Type B pancreatic cell (in vitro differentiated cells): Measurements from ENCODE around the gene LRRC32. TPM values are rescaled to one million over a fixed set of nuclear protein-coding genes. Genes with fewer than 3 reads are reported as not detected.
A peak's percentile ranks its signal among the peaks of the same experiment; 100 is the strongest.

ENCODE experiments used
- DNase-seq: peaks from one replicate; pipeline ENCODE4 v3.0.0; 2021; ENCODE audit warnings: mixed read lengths; ENCODE audit not compliant: unreplicated experiment; ENCODE audit errors: extremely low spot score
- H3K27ac Mint-ChIP-seq: 2 replicates; pipeline ENCODE4 v1.8.0; 2021; ENCODE audit warnings: mild to moderate bottlenecking, mixed read lengths
- H3K27me3 Mint-ChIP-seq: 2 replicates; pipeline ENCODE4 v1.8.0; 2021; ENCODE audit warnings: mixed read lengths
- H3K36me3 Mint-ChIP-seq: 2 replicates; pipeline ENCODE4 v1.8.0; 2021; ENCODE audit warnings: mixed read lengths
- H3K4me1 Mint-ChIP-seq: one replicate; pipeline ENCODE4 v1.8.0; 2021; ENCODE audit warnings: mixed read lengths; ENCODE audit not compliant: unreplicated experiment
- H3K4me3 Mint-ChIP-seq: 2 replicates; pipeline ENCODE4 v1.8.0; 2021; ENCODE audit warnings: mild to moderate bottlenecking, mixed read lengths
- H3K9me3 Mint-ChIP-seq: 2 replicates; pipeline ENCODE4 v1.8.0; 2021; ENCODE audit warnings: mixed read lengths
- CTCF ChIP-seq: fragments of 200-600 bp; sonication (generic); conservative IDR thresholded peaks from 2 replicates; pipeline ENCODE4 v1.5.0; 2021; ENCODE audit warnings: antibody characterized with exemption, mild to moderate bottlenecking
- total RNA-seq: library from RNA; stranded (reverse); gene quantifications from 2 replicates; pipeline ENCODE4 v1.2.1, GENCODE V29; 2021; ENCODE audit warnings: low replicate concordance

The LRRC32 gene
- total RNA-seq, 1 donor from 2014 or later = 4.3 TPM

- Mint-ChIP-seq H3K36me3 (no peaks in the 10 kb centered on the region), H3K27ac (no peak overlapping the region), H3K9me3 (no peaks in the 10 kb centered on the region), H3K4me1 (no peaks in the 10 kb centered on the region), H3K4me3 (no peak overlapping the region), H3K27me3 (peaks cover 26% of the 10 kb centered on the region)
- no peak for DNase-seq
- TF ChIP-seq CTCF = no peak
These were observed 6.9 kb upstream of the LRRC32 start for GRCh38 chr11:76677458-76677765.

GRCh38 chr11:76676636-76677457 lies 6.3 kb upstream of the LRRC32 start:
- peaks cover 22% of the 10 kb centered on the region for H3K27me3 Mint-ChIP-seq
- H3K9me3 Mint-ChIP-seq = no peaks in the 10 kb centered on the region
- no peaks in the 10 kb centered on the region for H3K4me1 Mint-ChIP-seq
- no peak for DNase-seq
- H3K27ac Mint-ChIP-seq = no peak overlapping the region
- H3K4me3 Mint-ChIP-seq = no peak overlapping the region
- no peak for TF ChIP-seq CTCF
- H3K36me3 Mint-ChIP-seq = no peaks in the 10 kb centered on the region

DNA sequence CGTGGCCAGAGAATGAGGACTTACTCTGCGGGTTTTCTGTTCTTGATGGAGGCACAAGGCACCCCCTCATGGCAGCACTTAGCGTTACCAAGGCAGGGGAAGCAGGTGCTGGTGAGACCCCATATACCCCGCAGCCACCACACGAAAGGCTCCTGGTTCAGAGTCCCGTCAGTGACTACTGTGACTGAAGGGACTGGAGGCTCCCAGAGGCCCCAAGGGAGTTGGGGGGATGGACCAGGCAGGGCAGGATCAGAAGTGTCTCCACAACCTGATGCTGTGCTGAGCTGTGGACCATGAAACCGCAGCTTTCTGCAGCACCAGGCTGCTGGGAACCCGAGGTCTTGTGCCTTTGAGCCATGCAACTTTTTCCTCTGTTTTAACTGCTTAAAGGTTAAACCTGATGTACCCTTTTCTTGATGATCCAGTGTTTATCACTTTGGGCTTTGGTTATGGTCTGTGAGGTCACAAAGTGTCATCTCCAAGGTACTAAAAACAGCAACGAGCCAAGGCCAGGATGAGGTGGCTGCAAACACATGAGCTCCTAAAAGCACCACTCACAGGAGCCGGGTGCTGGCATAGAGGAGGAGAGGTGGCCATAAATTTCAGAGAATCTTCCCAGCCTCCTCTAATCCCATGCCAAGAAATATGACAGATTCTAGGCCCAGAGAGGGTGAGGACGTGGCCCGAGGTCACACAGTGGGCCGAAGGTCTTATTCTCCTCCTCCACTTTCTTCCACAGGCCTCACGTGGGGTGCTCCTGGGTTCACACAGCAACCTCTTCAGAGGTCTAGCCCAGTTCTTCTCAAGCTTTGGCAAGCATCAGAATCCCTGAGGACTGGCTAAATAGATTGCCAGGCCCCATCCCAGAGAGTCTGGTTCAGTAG lies 4.2 kb upstream of the LRRC32 start:
- no peaks in the 10 kb centered on the region for H3K36me3 Mint-ChIP-seq
- H3K4me3 Mint-ChIP-seq = no peak overlapping the region
- peaks cover 22% of the 10 kb centered on the region for H3K27me3 Mint-ChIP-seq
- peaks cover 9% of the 10 kb centered on the region for H3K4me1 Mint-ChIP-seq
- H3K9me3 Mint-ChIP-seq = no peaks in the 10 kb centered on the region
- DNase-seq = no peak
- TF ChIP-seq CTCF = peak; percentile 22
- H3K27ac Mint-ChIP-seq = no peak overlapping the region

GRCh38 chr11:76673176-76674142 lies 2.9 kb upstream of the LRRC32 start:
- H3K4me1 Mint-ChIP-seq = peaks cover 13% of the 10 kb centered on the region
- peaks cover 27% of the 10 kb centered on the region for H3K27me3 Mint-ChIP-seq
- H3K9me3 Mint-ChIP-seq = no peaks in the 10 kb centered on the region
- no peak for DNase-seq
- H3K4me3 Mint-ChIP-seq = no peak overlapping the region
- TF ChIP-seq CTCF = no peak
- no peak overlapping the region for H3K27ac Mint-ChIP-seq
- no peaks in the 10 kb centered on the region for H3K36me3 Mint-ChIP-seq
